WI38 (cell line): ENCODE measurements around the gene FAT2.

Source experiments
- H3K4me3 ChIP-seq: 2 replicates; pipeline ENCODE4 v1.5.1; 2011; ENCODE audit warnings: low read depth, mild to moderate bottlenecking, control low read depth, low read length
- CTCF ChIP-seq: IDR thresholded peaks from 2 replicates; pipeline ENCODE4 v1.5.1; 2012; ENCODE audit warnings: low read depth, mild to moderate bottlenecking, control low read depth, low read length

Gene FAT2

GRCh38 chr5:151557466-151557865 lies 33.7 kb downstream of the FAT2 start:
- TF ChIP-seq CTCF = no peak
- no peak overlapping the region for H3K4me3 ChIP-seq

GRCh38 chr5:151556806-151557205 lies 34.3 kb downstream of the FAT2 start:
- TF ChIP-seq CTCF = no peak
- no peak overlapping the region for H3K4me3 ChIP-seq

- H3K4me3 ChIP-seq = no peak overlapping the region
- TF ChIP-seq CTCF = no peak
Measured at GRCh38 chr5:151555760-151556576, 35.2 kb downstream of the FAT2 start.

- no peak overlapping the region for H3K4me3 ChIP-seq
- TF ChIP-seq CTCF = no peak
Measured at GRCh38 chr5:151553695-151554094, 37.4 kb downstream of the FAT2 start.

- no peak for TF ChIP-seq CTCF
- H3K4me3 ChIP-seq = no peak overlapping the region
Measured at GRCh38 chr5:151553130-151553670, 37.9 kb downstream of the FAT2 start.

GRCh38 chr5:151551985-151552384 lies 39.1 kb downstream of the FAT2 start:
- H3K4me3 ChIP-seq = no peak overlapping the region
- no peak for TF ChIP-seq CTCF

GRCh38 chr5:151550146-151550545 lies 41.0 kb downstream of the FAT2 start:
- TF ChIP-seq CTCF = no peak
- no peak overlapping the region for H3K4me3 ChIP-seq
